Heart left ventricle (tissue), 13 donors: ENCODE results near the gene GMPR.

Experiments
- POLR2A ChIP-seq, 2 donors: fragments of 450-650 bp; IDR thresholded peaks; one replicate each; pipeline ENCODE4 v1.6.1; 2017; ENCODE audit warnings: antibody characterized with exemption in 2 of 2, mild to moderate bottlenecking in 2 of 2, moderate library complexity in 2 of 2
- TF ChIP-seq, protein P1 (sequence below), 12 donors: fragments of 200-600 bp; sonication (generic) in 4 of 12; IDR thresholded peaks; one replicate each; pipeline versions ENCODE4 v1.5.0 to v1.8.0; 2018 to 2022; ENCODE audit warnings: antibody characterized with exemption in 12 of 12, mild to moderate bottlenecking in 5 of 12
- donor health status: ischemic (EF 13 %, LVEDD 7.1; RV severe dilation, severe dysfunction).
- donor health status: DM: no; HTN: yes; CAD: no.
- donor health status: DM: no; HTN: no; CAD: no.
- donor health status: ischemic (EF 25% LVEDD 6.9; RV normal size, moderate dysfunction).
- donor health status: ischemic (EF 25% LVEDD 5.7; RV mildly dilated, moderate dysfunction).
- donor health status: ischemic (EF 35%, LVEDD 5.7; RV mildly dilated, moderate dysfunction).
- donor health status: nonischemic (EF 11% LVEDD 7.7; RV severe dilation, severe dysfunction).
- donor health status: DM: yes; HTN: yes; CAD: no.
- donor health status: PGD.
- donor health status: ischemic (EF 29% LVEDD 5.4; RV normal size, mild dysfunction).
- donor health status: nonischemic (EF 23%, LVEDD 6.1; RV moderate dilation, normal function).

DNA sequence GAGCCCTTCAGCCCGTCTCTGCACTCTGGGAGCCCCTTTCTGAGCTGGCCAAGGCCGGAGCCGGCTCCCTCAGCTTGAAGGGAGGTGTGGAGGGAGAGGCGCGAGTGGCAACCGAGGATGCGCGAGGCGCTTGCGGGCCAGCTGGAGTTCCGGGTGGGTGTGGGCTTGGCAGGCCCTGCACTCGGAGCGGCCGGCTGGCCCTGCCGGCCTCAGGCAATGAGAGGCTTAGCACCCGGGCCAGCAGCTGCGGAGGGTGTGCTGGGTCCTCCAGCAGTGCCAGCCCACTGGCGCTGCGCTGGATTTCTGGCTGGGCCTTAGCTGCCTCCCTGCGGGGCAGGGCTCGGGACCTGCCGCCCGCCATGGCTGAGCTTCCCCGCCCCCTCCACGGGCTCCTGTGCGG, 49.8 kb downstream of the GMPR start:
- TF ChIP-seq, protein P1, sequence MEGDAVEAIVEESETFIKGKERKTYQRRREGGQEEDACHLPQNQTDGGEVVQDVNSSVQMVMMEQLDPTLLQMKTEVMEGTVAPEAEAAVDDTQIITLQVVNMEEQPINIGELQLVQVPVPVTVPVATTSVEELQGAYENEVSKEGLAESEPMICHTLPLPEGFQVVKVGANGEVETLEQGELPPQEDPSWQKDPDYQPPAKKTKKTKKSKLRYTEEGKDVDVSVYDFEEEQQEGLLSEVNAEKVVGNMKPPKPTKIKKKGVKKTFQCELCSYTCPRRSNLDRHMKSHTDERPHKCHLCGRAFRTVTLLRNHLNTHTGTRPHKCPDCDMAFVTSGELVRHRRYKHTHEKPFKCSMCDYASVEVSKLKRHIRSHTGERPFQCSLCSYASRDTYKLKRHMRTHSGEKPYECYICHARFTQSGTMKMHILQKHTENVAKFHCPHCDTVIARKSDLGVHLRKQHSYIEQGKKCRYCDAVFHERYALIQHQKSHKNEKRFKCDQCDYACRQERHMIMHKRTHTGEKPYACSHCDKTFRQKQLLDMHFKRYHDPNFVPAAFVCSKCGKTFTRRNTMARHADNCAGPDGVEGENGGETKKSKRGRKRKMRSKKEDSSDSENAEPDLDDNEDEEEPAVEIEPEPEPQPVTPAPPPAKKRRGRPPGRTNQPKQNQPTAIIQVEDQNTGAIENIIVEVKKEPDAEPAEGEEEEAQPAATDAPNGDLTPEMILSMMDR (IDR thresholded peaks at IDR 0.05) = no peak
- TF ChIP-seq POLR2A (IDR thresholded peaks at IDR 0.05) = no peak
